Liver (tissue), 9 donors: ENCODE measurements around the gene WRNIP1. TPM values are rescaled to one million over a fixed set of nuclear protein-coding genes. Genes with fewer than 3 reads are reported as not detected.

Source experiments
- DNase-seq: peaks from one replicate; pipeline ENCODE4 v3.0.0-alpha.2; 2017; ENCODE audit warnings: low spot score
- H3K27ac ChIP-seq, 2 donors: one replicate each; pipeline ENCODE4 v1.7.0; 2013; ENCODE audit warnings: inconsistent platforms in 2 of 2, low read length in 2 of 2, control low read depth in 1 of 2, low read depth in 1 of 2, mild to moderate bottlenecking in 1 of 2
- H3K27me3 ChIP-seq, 4 donors: one replicate each; pipeline versions ENCODE4 v1.6.1 to v1.7.0; 2013; ENCODE audit warnings: low read length in 3 of 4, inconsistent platforms in 1 of 4, mild to moderate bottlenecking in 1 of 4, moderate library complexity in 1 of 4; ENCODE audit not compliant: control insufficient read depth in 4 of 4, insufficient read depth in 4 of 4
- H3K36me3 ChIP-seq, 4 donors: one replicate each; pipeline versions ENCODE4 v1.6.1 to v1.7.0; 2013; ENCODE audit warnings: low read length in 3 of 4, mild to moderate bottlenecking in 3 of 4, low read depth in 1 of 4, moderate library complexity in 1 of 4; ENCODE audit not compliant: control insufficient read depth in 4 of 4, insufficient read depth in 3 of 4
- H3K4me1 ChIP-seq, 4 donors: one replicate each; pipeline versions ENCODE4 v1.6.1 to v1.7.0; 2013; ENCODE audit warnings: low read length in 3 of 4, mild to moderate bottlenecking in 3 of 4, moderate library complexity in 1 of 4; ENCODE audit not compliant: control insufficient read depth in 4 of 4, insufficient read depth in 4 of 4
- H3K4me3 ChIP-seq, 3 donors: one replicate each; pipeline versions ENCODE4 v1.6.1 to v1.7.0; 2013; ENCODE audit warnings: low read length in 3 of 3, control low read depth in 1 of 3, low read depth in 1 of 3, mild to moderate bottlenecking in 1 of 3
- H3K9ac ChIP-seq, 2 donors: one replicate each; pipeline ENCODE4 v1.7.0; 2013; ENCODE audit warnings: low read length in 2 of 2, mild to moderate bottlenecking in 2 of 2, moderate library complexity in 2 of 2, control low read depth in 1 of 2, low read depth in 1 of 2
- H3K9me3 ChIP-seq, 4 donors: one replicate each; pipeline versions ENCODE4 v1.6.1 to v1.7.0; 2013; ENCODE audit warnings: low read length in 3 of 4; ENCODE audit not compliant: control insufficient read depth in 4 of 4
- ATF3 ChIP-seq: IDR thresholded peaks from 2 replicates; pipeline ENCODE4 v1.6.1; 2016; ENCODE audit warnings: antibody characterized with exemption
- GABPA ChIP-seq, 2 donors: IDR thresholded peaks in 1 of 2; conservative IDR thresholded peaks in 1 of 2; 2 replicates each; pipeline ENCODE4 v1.6.1; 2016; ENCODE audit warnings: antibody characterized with exemption in 2 of 2, mild to moderate bottlenecking in 1 of 2, moderate library complexity in 1 of 2
- HNF4A ChIP-seq, 2 donors: conservative IDR thresholded peaks; 2 replicates each; pipeline ENCODE4 v1.6.1; 2016; ENCODE audit warnings: antibody characterized with exemption in 2 of 2, mild to moderate bottlenecking in 2 of 2
- HNF4G ChIP-seq: IDR thresholded peaks from 2 replicates; pipeline ENCODE4 v1.6.1; 2016; ENCODE audit warnings: antibody characterized with exemption
- JUND ChIP-seq, 2 donors: IDR thresholded peaks; 2 replicates each; pipeline ENCODE4 v1.6.1; 2016; ENCODE audit warnings: antibody characterized with exemption in 2 of 2
- MAX ChIP-seq: IDR thresholded peaks from 2 replicates; pipeline ENCODE4 v1.6.1; 2016; ENCODE audit warnings: antibody characterized with exemption
- RAD21 ChIP-seq, 2 donors: IDR thresholded peaks; 2 replicates each; pipeline ENCODE4 v1.6.1; 2016; ENCODE audit warnings: antibody characterized with exemption in 2 of 2, mild to moderate bottlenecking in 2 of 2
- REST ChIP-seq: IDR thresholded peaks from 2 replicates; pipeline ENCODE4 v1.6.1; 2016; ENCODE audit warnings: antibody characterized with exemption, mild to moderate bottlenecking
- TAF1 ChIP-seq: conservative IDR thresholded peaks from 2 replicates; pipeline ENCODE4 v1.6.1; 2016; ENCODE audit warnings: antibody characterized with exemption, mild to moderate bottlenecking
- ZBTB33 ChIP-seq: IDR thresholded peaks from 2 replicates; pipeline ENCODE4 v1.6.1; 2016; ENCODE audit warnings: antibody characterized with exemption
- WGBS: extraction: QIAGEN DNeasy Blood & Tissue Kit; methylation state at CpG from one replicate; pipeline ENCODE4 v1.1.7; 2013; 5-methylcytosine and 5-hydroxymethylcytosine counted together
- polyA plus RNA-seq, 2 donors: library from polyadenylated mRNA; stranded (reverse) in 1 of 2; unstranded in 1 of 2; fragments of 200-250 nt in 1 of 2; fragments of >200 nt in 1 of 2; fragmentation: Nextera tagmentation in 1 of 2; extraction: Ambion mirVana in 1 of 2; gene quantifications; one replicate each; pipeline versions ENCODE4 v1.2.1 to v1.2.3, GENCODE V29; 2013 to 2015
- total RNA-seq, 2 donors: library from RNA; depleted of rRNA; stranded (reverse); fragments of >200 nt; gene quantifications; one replicate each; pipeline ENCODE4 v1.2.3, GENCODE V29; 2014
- donor health status: healthy.
- donor health status: healthy.
- donor health status: healthy.
- donor health status: healthy.
- donor health status: healthy.

Gene WRNIP1
- total and polyA plus RNA-seq, 4 donors, result 10.0 to 32.7 (median 23.9) TPM

- Histone ChIP-seq H3K4me1 (no peaks in the 10 kb centered on the region), H3K4me3 (no peak overlapping the region), H3K27me3 (no peaks in the 10 kb centered on the region), H3K36me3 (peaks cover 2 to 28% (median 22%) of the 10 kb centered on the region in 4 donors), H3K27ac (no peak overlapping the region), H3K9ac (no peak overlapping the region), H3K9me3 (no peaks in the 10 kb centered on the region)
- no peak for TF ChIP-seq ATF3
- no peak for TF ChIP-seq JUND (IDR thresholded peaks at IDR 0.05)
- no peak for TF ChIP-seq TAF1
- TF ChIP-seq REST, result no peak
- TF ChIP-seq HNF4A (conservative IDR thresholded peaks at IDR 0.05), result no peak
- TF ChIP-seq HNF4G, result no peak
- TF ChIP-seq ZBTB33, result no peak
- TF ChIP-seq MAX, result no peak
- DNase-seq, result peak; percentile 30
- WGBS, result 96% methylated on average over 9 of the region's 9 CpGs
These were observed 17.1 kb downstream of the WRNIP1 start for GRCh38 chr6:2782356-2782708.

- WGBS, result 84% methylated on average over 10 of the region's 10 CpGs
These were observed 17.6 kb downstream of the WRNIP1 start for GRCh38 chr6:2782825-2783187.

More at GRCh38 chr6:2782825-2783187, 17.6 kb downstream of the WRNIP1 start:
- Histone ChIP-seq H3K9me3 (no peaks in the 10 kb centered on the region), H3K27me3 (no peaks in the 10 kb centered on the region), H3K27ac (no peak overlapping the region), H3K9ac (no peak overlapping the region), H3K36me3 (peaks cover 2 to 28% (median 22%) of the 10 kb centered on the region in 4 donors), H3K4me3 (no peak overlapping the region), H3K4me1 (no peaks in the 10 kb centered on the region)
- TF ChIP-seq GABPA (IDR thresholded peaks at IDR 0.05 in 1 of 2, conservative IDR thresholded peaks at IDR 0.05 in 1 of 2) (no peak), RAD21 (IDR thresholded peaks at IDR 0.05) (no peak), REST (no peak)
- DNase-seq, result no peak
